Endodermal cell (in vitro differentiated cells): ENCODE measurements around the gene UPF3A. TPM values are rescaled to one million over a fixed set of nuclear protein-coding genes. Genes with fewer than 3 reads are reported as not detected.
A peak's percentile ranks its signal among the peaks of the same experiment; 100 is the strongest.

ENCODE experiments used
- DNase-seq: peaks from one replicate; pipeline ENCODE4 v3.0.0-alpha.2; 2017
- H3K27ac ChIP-seq: 2 replicates; pipeline ENCODE4 v1.5.1; 2013; ENCODE audit warnings: mild to moderate bottlenecking, low read depth, low read length, moderate library complexity
- H3K27me3 ChIP-seq: 2 replicates; pipeline ENCODE4 v1.6.1; 2013; ENCODE audit warnings: mild to moderate bottlenecking, low read length, moderate library complexity; ENCODE audit not compliant: insufficient read depth, control insufficient read depth, poor library complexity, severe bottlenecking
- H3K36me3 ChIP-seq: 2 replicates; pipeline ENCODE4 v1.7.0; 2013; ENCODE audit warnings: mild to moderate bottlenecking, low read length, moderate library complexity; ENCODE audit not compliant: control insufficient read depth, insufficient read depth
- H3K4me1 ChIP-seq: one replicate; pipeline ENCODE4 v1.7.0; 2013; ENCODE audit warnings: low read length; ENCODE audit not compliant: control insufficient read depth, insufficient read depth
- H3K4me3 ChIP-seq: 2 replicates; pipeline ENCODE4 v1.5.1; 2013; ENCODE audit warnings: mild to moderate bottlenecking, low read length, moderate library complexity
- H3K9ac ChIP-seq: 2 replicates; pipeline ENCODE4 v1.6.1; 2013; ENCODE audit warnings: mild to moderate bottlenecking, low read length, moderate library complexity; ENCODE audit not compliant: poor library complexity, severe bottlenecking; ENCODE audit errors: extremely low read depth
- H3K9me3 ChIP-seq: 2 replicates; pipeline ENCODE4 v1.6.1; 2013; ENCODE audit warnings: mild to moderate bottlenecking, low read length, moderate library complexity; ENCODE audit not compliant: control insufficient read depth
- H3K27ac Mint-ChIP-seq: 2 replicates; pipeline ENCODE4 v1.8.0; 2020; ENCODE audit warnings: mixed read lengths
- H3K27me3 Mint-ChIP-seq: 2 replicates; pipeline ENCODE4 v1.8.0; 2021; ENCODE audit warnings: mild to moderate bottlenecking, mixed read lengths; ENCODE audit not compliant: insufficient read depth
- H3K36me3 Mint-ChIP-seq: 2 replicates; pipeline ENCODE4 v1.8.0; 2020; ENCODE audit warnings: low read depth, mixed read lengths
- H3K4me1 Mint-ChIP-seq: 2 replicates; pipeline ENCODE4 v1.8.0; 2020; ENCODE audit warnings: mixed read lengths
- H3K4me3 Mint-ChIP-seq: 2 replicates; pipeline ENCODE4 v1.8.0; 2020; ENCODE audit warnings: mild to moderate bottlenecking, moderate library complexity, mixed read lengths
- H3K9me3 Mint-ChIP-seq: 2 replicates; pipeline ENCODE4 v1.8.0; 2020; ENCODE audit warnings: mild to moderate bottlenecking, mixed read lengths
- WGBS, 2 experiments: methylation state at CpG; one replicate each; pipeline versions ENCODE4 v1.1.5 to v1.1.7; 2013; ENCODE audit warnings: missing lambda C conversion rate in 2 of 2, mixed read lengths in 1 of 2; ENCODE audit not compliant: insufficient coverage in 1 of 2, insufficient read length in 1 of 2; 5-methylcytosine and 5-hydroxymethylcytosine counted together
- total RNA-seq, 2 donors: library from RNA; stranded (reverse); fragmentation: NEBNext Ultra II Directional in 1 of 2; extraction: Animal tissue kit (Norgen Biotek cat#: 25700) in 1 of 2; gene quantifications; 2 replicates in 1 of 2; 3 replicates in 1 of 2; pipeline ENCODE4 v1.2.1, GENCODE V29; 2021
- TF ChIP-seq, protein P1 (sequence below): fragments of 200-600 bp; sonication (generic); conservative IDR thresholded peaks from 2 replicates; pipeline ENCODE4 v1.5.0; 2021; ENCODE audit warnings: antibody characterized with exemption, mild to moderate bottlenecking

Gene UPF3A
- total RNA-seq, 2 donors from 2014 or later, result 56.5 to 81.2 TPM

- Histone ChIP-seq H3K36me3 (peaks cover 72% of the 10 kb centered on the region), H3K27ac (no peak overlapping the region), H3K9me3 (peaks cover 22% of the 10 kb centered on the region), H3K27me3 (no peaks in the 10 kb centered on the region), H3K4me3 (no peak overlapping the region), H3K4me1 (peaks cover 4% of the 10 kb centered on the region), H3K9ac (no peak overlapping the region)
- WGBS, 2 experiments, result 93% methylated on average over 2 of the region's 2 CpGs; no CpG with 5 or more reads in 1 of the 2 experiments
- Mint-ChIP-seq H3K36me3 (peaks cover 66% of the 10 kb centered on the region), H3K9me3 (peaks cover 7% of the 10 kb centered on the region), H3K27ac (no peak overlapping the region), H3K27me3 (no peaks in the 10 kb centered on the region), H3K4me1 (peaks cover 10% of the 10 kb centered on the region), H3K4me3 (no peak overlapping the region)
- no peak for DNase-seq
- TF ChIP-seq, protein P1, sequence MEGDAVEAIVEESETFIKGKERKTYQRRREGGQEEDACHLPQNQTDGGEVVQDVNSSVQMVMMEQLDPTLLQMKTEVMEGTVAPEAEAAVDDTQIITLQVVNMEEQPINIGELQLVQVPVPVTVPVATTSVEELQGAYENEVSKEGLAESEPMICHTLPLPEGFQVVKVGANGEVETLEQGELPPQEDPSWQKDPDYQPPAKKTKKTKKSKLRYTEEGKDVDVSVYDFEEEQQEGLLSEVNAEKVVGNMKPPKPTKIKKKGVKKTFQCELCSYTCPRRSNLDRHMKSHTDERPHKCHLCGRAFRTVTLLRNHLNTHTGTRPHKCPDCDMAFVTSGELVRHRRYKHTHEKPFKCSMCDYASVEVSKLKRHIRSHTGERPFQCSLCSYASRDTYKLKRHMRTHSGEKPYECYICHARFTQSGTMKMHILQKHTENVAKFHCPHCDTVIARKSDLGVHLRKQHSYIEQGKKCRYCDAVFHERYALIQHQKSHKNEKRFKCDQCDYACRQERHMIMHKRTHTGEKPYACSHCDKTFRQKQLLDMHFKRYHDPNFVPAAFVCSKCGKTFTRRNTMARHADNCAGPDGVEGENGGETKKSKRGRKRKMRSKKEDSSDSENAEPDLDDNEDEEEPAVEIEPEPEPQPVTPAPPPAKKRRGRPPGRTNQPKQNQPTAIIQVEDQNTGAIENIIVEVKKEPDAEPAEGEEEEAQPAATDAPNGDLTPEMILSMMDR, result no peak
Measured at GRCh38 chr13:114272977-114273376, 8.4 kb upstream of the UPF3A start.

- no peaks in the 10 kb centered on the region for H3K27me3 ChIP-seq
- peaks cover 16% of the 10 kb centered on the region for H3K4me1 ChIP-seq
- no peak overlapping the region for H3K4me3 ChIP-seq
- peaks cover 1% of the 10 kb centered on the region for H3K9me3 ChIP-seq
- Mint-ChIP-seq H3K27me3 (no peaks in the 10 kb centered on the region), H3K9me3 (no peaks in the 10 kb centered on the region), H3K27ac (no peak overlapping the region), H3K4me3 (no peak overlapping the region), H3K36me3 (peaks cover 47% of the 10 kb centered on the region), H3K4me1 (peaks cover 30% of the 10 kb centered on the region)
- H3K36me3 ChIP-seq, result peaks cover 49% of the 10 kb centered on the region
- DNase-seq, result no peak
- TF ChIP-seq, protein P1, result no peak
- H3K27ac ChIP-seq, result no peak overlapping the region
- WGBS, 2 experiments, result 80 to 92% methylated on average over 1 to 5 of the region's 7 CpGs
- no peak overlapping the region for H3K9ac ChIP-seq
Measured at GRCh38 chr13:114275304-114275703, 6.1 kb upstream of the UPF3A start.

GRCh38 chr13:114279146-114279545, 2.3 kb upstream of the UPF3A start:
- TF ChIP-seq, protein P1, result no peak
- peak overlapping the region; percentile 77 for H3K27ac Mint-ChIP-seq
- Histone ChIP-seq H3K36me3 (peaks cover 31% of the 10 kb centered on the region), H3K27me3 (no peaks in the 10 kb centered on the region), H3K4me3 (no peak overlapping the region), H3K9ac (no peak overlapping the region), H3K4me1 (peaks cover 16% of the 10 kb centered on the region), H3K9me3 (no peaks in the 10 kb centered on the region), H3K27ac (no peak overlapping the region)
- H3K9me3 Mint-ChIP-seq, result no peaks in the 10 kb centered on the region
- no peak for DNase-seq
- WGBS, 2 experiments, result 57 to 64% methylated on average over 2 to 4 of the region's 4 CpGs
- peaks cover 28% of the 10 kb centered on the region for H3K36me3 Mint-ChIP-seq
- H3K27me3 Mint-ChIP-seq, result no peaks in the 10 kb centered on the region
- no peak overlapping the region for H3K4me3 Mint-ChIP-seq
- H3K4me1 Mint-ChIP-seq, result peaks cover 43% of the 10 kb centered on the region
